GM19455 (cell line): ENCODE results near the gene RPL29.
"Not testable (repeated sequence)": the region's sequence is repeated elsewhere in the genome, so short reads cannot be mapped to it uniquely, and the experiment has no call there.

Source experiments
- ATAC-seq: cut with Tn5 transposase; IDR thresholded peaks from one replicate; pipeline ENCODE4 v1.9.1; 2021; ENCODE audit not compliant: unreplicated experiment

Gene RPL29

DNA sequence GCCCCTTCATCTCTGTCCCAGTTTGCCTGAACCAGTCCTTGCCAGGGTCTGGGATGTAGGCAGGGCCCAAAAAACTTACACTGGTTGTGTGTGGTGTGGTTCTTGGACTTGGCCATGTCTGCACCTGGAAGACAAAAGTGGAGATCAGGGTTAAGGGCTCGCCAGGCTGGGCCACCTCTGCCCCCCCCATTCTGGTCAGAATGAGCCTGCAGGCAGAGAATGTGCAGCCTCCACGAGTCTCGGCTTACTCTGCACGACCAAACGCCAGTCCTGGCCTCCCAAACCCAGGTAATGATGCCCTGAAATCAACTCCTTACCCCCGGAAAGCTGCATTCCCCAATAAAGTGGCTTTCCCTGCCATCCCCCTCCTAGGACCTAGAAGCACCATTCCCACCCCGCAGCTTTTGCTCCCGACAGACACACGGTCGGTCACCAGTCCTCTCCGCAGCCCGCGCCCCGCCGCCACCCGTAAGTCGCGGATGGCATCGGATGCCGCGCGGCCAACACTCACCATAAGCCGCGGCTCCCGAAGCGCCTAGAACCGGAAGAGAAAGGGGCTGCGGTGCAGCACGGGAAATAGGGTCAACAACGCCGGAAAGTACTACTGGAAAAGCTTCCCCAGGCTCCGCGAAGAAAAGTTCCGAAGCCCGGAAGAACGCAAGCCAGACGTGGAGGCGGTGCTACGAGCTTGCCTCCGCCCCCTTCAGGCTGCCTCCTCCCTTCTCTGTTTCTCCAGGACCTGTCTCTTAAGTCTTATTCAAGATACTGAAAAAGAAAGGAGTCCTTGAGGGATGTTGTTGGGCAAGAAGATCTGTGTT lies at the start of gene RPL29:
Gene RPL29 (minus strand): TSS at position 550 of the 818 bp plus-strand sequence. CDS start 434 bp downstream, at position 116.
- ATAC-seq: peak; percentile 77

DNA sequence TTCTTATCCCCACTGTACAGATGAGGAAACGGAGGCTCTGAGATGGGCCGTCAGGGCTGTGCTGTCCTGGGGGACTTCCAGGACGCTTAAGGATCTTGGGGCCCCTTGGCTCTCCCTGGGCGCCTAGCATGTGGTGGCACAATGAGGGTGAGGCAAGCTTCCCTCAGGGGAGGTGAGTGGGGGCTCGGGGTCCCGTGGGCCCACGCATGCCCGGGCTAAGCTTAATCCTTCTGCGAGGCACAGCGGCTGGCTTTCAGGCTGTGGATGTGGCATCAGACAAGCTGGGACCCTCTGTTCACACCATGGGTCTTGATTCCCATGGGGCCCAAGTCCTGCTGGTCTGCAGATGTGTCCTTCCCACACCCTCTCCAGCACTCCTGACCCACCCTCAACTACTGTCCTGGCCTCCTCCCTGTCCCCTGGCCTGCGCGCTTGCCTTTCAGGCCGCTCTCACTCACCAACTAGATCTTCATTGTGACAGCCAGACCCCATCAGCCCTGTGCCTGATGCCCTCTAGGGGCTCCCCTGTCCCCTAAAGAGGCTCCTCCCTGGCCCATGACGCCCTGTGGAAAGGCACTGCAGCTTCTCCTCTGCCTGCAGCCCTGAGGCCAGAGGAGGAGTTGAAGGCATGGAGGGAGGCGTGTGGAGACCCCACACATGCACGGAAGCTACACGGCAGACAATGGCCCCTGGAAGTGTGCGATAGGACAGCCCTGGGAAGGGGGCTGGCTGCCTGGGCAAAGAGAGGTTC lies 49.3 kb upstream of the RPL29 start:
- ATAC-seq: no peak

DNA sequence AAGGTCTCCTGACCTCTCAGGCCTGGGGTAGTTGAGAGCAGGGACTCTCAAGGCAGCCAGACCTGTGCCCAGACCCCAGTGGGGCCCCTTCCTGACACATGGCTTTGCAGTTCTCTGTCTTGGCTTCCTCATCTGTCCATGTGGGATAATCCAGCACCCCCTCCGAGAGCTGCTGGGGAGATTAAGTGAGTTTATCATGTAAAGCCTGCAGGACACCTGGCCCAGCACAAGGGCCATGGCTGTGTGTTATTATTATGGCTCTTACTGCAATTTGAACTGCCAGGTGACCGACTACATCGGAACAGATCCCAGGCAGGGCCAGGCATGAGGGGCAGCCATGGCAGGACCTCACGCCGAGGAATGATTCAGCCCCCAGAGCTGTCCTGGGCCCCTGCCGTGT lies 48.1 kb upstream of the RPL29 start:
- no peak for ATAC-seq

DNA sequence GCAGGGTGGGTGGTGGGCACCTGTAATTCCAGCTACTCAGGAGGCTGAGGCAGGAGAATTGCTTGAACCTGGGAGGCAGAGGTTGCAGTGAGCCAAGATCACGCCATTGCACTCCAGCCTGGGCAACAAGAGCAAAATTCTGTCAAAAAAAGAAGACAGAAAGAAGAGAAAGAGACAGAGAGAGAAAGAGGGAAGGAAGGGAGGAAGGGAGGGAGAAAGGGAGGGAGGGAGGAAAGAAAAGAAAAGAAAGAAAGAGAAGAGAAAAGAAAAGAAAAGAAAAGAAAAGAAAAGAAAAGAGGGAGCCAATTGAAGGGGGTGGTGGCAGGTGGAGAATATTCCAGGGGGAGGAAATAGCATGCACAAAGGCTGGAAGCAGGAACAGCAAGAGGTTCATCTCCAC lies 47.3 kb upstream of the RPL29 start:
- ATAC-seq: not testable (repeated sequence)

DNA sequence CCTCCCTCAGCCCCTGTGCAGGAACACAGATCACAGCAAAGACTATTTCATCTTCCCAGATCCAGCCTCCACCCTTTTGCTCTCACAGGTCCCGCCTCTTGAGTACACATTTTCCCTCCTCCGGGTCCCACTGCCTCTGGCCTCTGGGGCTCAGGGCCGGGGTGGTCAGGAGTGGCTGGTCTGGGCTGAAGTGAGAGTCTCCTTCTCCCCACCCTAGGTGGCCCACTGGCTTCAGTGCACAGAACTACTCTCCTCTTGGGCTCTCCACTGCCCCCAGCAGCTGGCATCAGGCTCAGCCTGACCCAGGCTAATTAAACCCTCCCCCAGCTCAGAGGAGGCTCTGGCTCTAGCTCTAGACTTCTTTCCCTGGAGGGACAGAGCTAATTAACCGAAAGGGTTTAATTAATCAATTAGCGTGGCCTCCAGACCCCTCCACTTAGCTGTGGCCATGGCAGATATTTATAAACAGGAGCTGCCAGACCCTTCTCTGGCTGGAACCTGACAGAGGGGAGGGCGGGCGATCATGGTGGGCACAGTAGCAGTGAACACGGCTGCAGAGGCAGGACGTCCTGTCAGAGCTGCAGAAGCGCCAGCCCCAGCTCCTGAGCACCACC lies 45.5 kb upstream of the RPL29 start:
- ATAC-seq: no peak

DNA sequence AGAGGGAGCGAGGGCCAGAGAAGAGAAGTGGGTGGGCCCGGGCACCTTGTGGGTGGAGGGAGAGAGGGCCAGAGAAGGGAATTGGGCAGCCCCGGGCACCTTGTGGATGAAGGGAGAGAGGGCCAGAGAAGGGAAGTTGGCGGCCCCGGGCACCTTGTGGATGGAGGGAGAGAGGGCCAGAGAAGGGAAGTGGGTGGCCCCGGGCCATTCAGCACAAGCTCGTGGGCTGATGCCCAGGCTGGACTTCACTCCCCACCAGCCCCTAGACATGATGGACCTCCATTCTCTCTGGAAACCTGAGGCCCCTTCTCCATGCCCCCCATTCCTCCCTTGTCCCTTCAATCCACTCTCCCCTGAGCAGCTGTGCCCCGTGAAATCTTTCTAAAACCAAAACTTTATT lies 44.9 kb upstream of the RPL29 start:
- no peak for ATAC-seq

DNA sequence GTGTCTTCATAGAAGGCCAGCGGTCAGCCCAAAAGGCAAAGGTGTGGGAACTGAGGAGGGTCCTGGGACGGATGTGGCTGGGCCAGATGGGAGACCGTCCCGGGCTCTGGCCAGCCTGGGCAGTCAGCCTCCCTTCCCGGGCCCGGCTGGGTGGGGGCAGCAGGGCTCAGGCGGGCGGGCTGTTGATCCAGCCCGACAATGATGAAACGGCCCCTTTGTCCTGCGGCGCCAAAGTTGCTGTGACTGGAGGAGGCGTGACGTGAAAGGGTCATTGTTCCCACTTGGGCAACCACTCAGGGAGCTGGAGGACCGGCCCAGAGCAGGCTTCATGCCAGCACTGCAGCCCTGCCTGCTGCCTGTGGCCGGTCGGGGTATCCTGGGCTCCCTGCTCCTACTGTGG lies 44.2 kb upstream of the RPL29 start:
- no peak for ATAC-seq

DNA sequence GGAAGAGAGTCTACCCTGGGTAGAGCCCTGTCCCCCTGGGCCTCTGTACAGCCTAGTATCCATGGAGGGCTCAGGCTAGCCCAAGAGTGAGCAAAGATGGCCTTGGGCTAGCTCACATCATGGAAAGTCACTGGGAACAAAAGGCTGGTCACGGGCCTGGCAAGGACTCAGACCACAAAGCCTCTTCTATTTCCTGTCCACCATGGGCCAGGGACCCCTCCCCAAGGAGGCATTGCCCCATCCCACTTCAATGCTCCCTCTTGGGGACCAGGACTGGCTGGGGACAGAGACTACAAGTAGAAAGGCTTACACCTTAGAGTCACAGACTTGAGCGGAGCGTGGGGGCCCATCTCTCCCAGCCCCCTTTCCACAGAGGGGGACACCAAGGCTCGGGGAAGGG lies 43.7 kb upstream of the RPL29 start:
- ATAC-seq: no peak

DNA sequence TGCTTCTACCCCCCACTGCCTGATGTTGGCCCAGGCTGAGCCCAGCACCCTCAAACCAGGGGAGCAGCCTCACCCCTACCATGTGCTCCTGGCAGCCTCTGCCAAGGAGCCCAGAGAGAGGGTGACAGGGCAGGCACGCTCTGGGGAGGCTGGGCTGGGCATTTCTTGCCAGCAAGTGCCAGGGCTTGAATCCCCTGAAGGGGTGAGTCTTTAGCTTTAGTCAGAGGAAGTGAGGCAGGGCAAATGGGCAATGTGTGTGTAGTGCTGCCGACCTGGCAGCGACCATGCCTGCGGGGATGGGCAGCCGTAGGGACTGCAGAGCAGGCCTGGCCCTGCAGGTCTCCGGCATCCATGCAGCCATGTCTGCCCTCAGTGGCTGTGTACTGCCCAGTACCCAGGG lies 42.5 kb upstream of the RPL29 start:
- ATAC-seq: no peak

DNA sequence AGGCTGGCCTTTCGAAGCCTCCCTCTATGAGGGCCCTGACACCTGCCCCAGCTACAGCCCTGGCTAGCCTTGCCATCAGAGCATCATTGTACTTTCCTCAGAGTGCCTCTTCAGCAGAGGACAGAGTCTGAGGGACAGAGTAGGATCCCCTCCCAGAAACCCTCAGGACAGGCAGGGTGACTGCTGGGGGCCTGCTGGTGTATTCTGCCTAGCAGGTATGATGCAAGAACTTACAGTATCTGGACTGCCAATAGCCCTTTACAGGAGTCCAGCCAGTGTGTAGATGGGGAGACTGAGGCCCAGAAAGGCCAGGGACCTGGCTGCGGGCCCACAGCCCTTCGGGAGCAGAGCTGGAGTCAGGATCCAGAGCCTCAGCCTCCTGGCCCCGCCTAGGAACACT lies 41.6 kb upstream of the RPL29 start:
- no peak for ATAC-seq

DNA sequence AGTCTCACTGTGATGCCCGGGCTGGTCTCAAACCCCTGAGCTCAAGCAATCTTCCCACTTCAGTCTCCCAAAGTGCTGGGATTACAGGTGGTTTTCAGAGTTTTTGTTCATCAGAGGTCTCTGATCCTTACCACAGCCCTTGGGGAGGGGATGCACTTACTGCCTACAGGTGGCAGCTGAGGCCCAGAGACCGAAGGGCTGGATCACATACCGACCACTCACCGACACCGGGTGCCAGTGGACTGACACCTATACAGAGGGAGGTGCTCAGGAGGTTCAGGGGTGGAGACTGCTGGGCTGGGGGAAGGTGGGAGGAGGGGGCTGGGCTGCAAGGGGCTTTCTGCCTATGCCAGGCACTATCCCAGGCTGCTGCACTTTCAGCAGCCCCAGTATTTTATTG lies 41.1 kb upstream of the RPL29 start:
- no peak for ATAC-seq

DNA sequence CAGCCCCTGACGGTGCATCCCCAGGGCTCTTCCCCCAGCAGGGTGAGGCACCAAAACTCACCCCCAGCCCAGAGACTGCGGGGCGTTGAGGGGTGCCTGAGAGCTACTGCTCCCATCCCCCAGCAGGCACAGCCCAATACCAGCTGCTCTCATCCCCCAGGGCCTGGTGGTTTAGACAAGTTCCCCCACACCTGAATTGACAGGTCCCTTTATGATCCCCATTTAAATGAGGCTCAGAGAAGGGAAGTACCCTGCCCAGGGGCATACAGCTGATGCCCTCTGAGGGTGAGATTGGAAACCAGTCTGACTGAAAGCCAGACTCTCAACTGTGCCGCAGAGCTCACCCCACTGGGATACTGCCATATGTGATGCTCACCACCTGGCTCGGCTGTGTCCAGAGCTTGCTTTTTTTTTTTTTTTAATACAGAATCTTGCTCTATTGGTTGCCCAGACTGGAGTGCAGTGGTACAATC lies 40.6 kb upstream of the RPL29 start:
- no peak for ATAC-seq

DNA sequence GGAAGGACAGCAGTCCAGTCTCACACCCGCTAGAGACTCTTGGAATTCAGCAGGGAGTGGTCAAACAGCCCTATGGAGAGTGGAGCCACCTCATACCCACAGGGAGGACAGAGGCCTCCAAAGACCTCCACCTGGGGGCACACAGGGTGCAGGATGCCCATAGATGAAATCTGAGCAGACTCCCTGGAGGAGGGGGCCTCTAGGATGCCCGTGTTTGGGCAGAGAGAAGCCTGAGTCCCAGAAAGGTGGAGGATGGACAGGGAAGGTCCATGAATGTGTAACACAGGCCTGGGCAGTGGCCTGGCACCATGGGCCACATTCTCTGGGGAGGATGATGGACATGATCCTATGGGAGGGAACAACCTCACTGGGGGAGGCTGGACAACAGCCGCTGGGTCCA lies 39.0 kb upstream of the RPL29 start:
- no peak for ATAC-seq

DNA sequence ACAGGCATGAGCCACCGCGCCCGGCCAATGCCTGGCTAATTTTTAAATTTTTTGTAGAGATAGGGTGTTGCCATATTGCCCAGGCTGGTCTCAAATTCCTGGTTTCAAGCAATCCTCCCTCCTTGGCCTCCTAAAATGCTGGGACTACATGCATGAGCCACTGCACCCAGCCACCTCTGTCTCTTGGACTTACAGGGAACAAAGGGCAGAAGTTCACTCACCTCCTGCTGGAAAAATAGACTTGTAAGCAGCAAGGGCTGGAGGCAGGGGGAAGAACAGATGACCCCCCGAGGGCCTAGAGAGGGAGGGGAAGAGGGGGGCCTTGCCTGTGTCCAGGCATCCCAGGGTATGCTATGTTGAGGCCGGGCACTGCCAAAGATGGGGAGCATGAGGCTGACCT lies 38.5 kb upstream of the RPL29 start:
- ATAC-seq: no peak

DNA sequence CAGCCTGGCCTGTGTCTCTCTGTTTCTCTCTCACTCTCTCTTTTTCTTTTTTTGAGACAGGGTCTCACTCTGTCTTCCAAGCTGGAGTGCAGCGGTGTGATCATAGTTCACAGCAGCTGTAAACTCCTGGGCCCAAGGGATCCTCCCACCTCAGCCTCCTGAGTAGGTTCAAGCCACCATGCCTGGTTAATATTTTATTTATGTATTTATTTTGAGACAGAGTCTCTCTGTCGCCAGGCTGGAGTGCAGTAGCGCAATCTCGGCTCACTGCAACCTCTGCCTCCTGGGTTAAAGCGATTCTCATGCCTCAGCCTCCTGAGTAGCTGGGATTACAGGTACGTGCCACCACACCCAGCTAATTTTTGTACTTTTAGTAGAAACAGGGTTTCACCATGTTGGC lies 38.1 kb upstream of the RPL29 start:
- not testable (repeated sequence) for ATAC-seq

DNA sequence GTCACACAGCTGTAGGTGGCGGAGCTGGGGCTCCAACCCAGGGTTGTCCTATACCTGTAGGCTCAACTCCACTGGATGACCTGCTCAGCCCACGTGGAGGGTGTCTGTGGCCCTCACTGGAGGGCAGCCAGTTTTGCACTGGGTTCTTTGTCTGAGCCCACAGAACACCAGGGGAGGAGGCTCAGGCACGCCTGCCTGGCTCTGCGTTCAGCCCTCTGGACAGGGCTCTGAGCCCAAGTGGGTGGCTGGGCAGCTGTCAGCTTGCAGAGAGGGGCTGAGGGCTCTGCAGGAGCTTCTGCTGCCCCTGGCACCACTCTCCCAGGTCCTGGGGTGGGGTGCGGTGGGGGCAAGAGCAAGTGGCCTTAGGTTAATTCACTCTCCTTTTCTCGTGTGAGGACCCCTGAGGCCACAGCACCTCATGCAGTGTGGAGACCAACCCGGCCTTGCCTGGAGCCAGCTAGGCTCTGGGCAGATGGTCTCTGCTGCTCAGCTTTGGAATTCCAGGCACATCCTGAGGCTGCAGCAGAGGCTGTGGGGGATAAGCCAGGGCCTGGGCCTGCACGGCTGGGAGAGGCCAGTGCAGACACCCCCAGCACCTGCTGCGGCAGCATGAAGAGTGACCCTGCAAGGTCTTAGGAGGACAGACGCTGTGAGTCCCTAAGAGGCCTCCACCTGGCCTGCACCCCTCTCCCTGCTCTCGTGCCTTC lies 37.2 kb upstream of the RPL29 start:
- no peak for ATAC-seq

DNA sequence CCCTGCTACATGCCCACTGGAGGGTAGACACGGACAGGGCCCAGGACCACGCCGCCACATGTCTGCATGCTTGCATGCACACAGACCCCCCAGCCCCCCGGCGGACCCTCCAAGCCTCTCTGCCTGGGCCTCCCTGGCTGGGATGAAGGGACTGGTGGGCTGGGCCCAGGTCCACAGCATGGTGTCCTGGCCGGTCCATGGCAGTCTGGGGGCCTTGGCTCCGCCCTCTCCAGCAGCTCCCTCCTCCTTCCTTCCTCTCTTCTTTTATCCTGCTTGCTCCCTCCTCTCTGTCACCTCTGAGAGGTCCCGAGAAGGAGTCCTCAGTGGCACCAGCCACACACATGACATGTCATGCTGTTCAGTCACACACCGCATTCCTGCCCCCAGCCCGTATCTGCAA lies 36.2 kb upstream of the RPL29 start:
- no peak for ATAC-seq

DNA sequence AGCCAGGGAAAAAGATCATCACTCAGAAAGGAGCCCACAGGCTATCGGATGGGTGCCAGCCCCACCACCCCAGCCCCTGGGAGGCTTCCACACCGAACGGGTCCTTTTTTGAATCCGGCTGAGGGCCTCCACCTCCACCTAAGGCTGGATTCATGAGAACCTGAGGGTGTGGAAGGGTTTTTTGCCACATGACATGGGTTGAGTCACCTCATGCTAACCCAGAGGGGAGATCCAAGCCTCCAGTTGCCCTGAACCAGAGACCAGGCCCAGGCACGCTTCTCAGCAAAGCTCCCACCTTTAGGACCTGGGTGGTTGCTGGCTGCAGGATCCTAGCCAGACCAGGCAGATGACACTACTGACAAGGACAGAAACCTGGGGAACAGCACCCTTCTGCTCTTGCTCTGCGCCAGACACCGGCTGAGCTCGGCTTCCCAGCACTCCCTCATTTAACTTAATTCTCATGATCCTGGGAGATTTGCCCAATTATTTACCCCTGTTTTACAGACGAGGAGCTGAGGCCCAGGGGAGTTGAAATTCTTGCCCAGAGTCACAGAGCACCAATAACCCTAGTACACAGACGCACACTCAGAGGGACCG lies 35.1 kb upstream of the RPL29 start:
- no peak for ATAC-seq

DNA sequence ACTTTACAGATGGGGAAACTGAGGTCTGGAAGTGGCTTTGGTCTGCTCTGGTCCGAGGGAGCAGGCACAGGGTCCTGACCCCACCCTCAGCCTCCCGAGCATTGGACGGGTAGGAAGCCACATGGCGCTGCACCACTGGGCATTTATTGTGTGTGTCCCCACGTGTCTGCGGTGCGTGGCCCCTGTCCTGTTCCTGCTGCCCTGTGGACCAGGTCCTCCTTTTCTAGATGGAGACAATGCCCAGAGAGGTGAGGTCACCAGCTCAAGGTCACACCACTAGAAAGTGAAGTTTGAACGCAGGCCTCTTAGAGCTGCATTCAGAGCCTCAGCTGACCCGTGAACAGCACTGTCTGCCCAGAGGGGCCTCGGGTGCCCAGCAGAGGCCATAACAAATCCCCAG lies 33.8 kb upstream of the RPL29 start:
- no peak for ATAC-seq

DNA sequence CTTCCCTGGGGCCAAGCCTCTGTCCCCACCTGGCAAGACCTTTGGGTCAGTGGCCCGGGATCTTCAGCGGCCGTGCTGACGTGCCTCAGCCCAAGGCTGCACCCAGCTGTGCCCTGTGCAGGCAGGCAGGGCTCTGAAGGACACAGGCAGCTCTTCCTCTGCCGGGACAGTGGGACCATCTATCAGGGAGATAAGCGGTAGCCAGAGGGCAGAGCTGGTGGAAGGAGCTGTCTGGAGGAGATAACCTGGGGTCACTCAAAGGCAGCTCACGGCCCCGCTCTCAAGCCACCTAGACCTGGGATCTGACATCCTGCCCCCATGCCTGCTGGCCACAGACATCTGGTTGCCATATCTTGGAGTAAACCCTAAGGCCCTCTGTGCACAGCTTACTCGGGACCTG lies 33.4 kb upstream of the RPL29 start:
- no peak for ATAC-seq

DNA sequence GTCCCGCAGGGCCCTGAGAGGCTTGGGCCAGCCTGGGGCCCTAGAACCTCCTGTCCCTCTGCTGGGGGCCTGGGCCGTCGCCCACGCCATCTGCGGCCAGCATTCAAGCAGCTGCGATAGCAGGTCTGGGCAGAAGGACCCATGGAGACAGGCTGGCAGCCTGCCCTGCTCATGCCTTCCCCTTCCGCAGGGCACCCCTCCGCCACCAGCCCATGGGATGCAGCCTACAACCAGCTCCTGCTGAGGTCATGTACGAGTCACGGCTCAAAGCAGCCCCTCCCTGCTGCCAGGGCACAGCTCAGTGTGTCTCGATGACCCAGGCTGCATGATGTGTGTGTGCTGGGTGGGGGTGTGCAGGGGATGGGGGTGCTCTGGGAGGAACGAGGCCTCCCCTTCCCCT lies 32.9 kb upstream of the RPL29 start:
- no peak for ATAC-seq
